Naive B cell (primary cell): Measurements from ENCODE around the gene TCFL5. TPM values are rescaled to one million over a fixed set of nuclear protein-coding genes. Genes with fewer than 3 reads are reported as not detected.
"Not testable (repeated sequence)": the region's sequence is repeated elsewhere in the genome, so short reads cannot be mapped to it uniquely, and the experiment has no call there.

Experiments
- ATAC-seq, 2 donors: fragments of 150-1000 bp; cut with Tn5 transposase; 2 replicates each; pipeline ENCODE4 v1.10.0; 2021; ENCODE audit warnings: low read depth in 2 of 2, mild to moderate bottlenecking in 2 of 2, moderate library complexity in 2 of 2
- DNase-seq: peaks from one replicate; pipeline ENCODE4 v3.0.0; 2022
- H3K27ac Mint-ChIP-seq, 6 donors: one replicate each; pipeline ENCODE4 v1.8.0; 2020 to 2022; ENCODE audit warnings: mild to moderate bottlenecking in 6 of 6, mixed read lengths in 6 of 6, moderate library complexity in 5 of 6, inconsistent platforms in 2 of 6
- H3K27me3 Mint-ChIP-seq, 3 donors: one replicate each; pipeline ENCODE4 v1.8.0; 2021 to 2022; ENCODE audit warnings: mixed read lengths in 3 of 3, mild to moderate bottlenecking in 1 of 3
- H3K36me3 Mint-ChIP-seq, 2 donors: one replicate each; pipeline ENCODE4 v1.8.0; 2020 to 2022; ENCODE audit warnings: mixed read lengths in 2 of 2, inconsistent platforms in 1 of 2, mild to moderate bottlenecking in 1 of 2
- H3K4me1 Mint-ChIP-seq, 3 donors: one replicate each; pipeline ENCODE4 v1.8.0; 2020 to 2022; ENCODE audit warnings: mixed read lengths in 3 of 3, inconsistent platforms in 1 of 3, mild to moderate bottlenecking in 1 of 3, moderate library complexity in 1 of 3
- H3K4me3 Mint-ChIP-seq, 8 donors: one replicate each; pipeline ENCODE4 v1.8.0; 2020 to 2022; ENCODE audit warnings: mild to moderate bottlenecking in 8 of 8, mixed read lengths in 8 of 8, moderate library complexity in 8 of 8, inconsistent platforms in 2 of 8
- H3K9me3 Mint-ChIP-seq, 7 donors: one replicate each; pipeline ENCODE4 v1.8.0; 2020 to 2022; ENCODE audit warnings: mixed read lengths in 7 of 7, mild to moderate bottlenecking in 5 of 7, inconsistent platforms in 2 of 7, moderate library complexity in 1 of 7
- polyA plus RNA-seq, 6 donors: library from polyadenylated mRNA; unstranded; fragments of 300-500 nt; fragmentation: Illumina TruSeq; gene quantifications; one replicate each; pipeline ENCODE4 v1.2.3, GENCODE V29; 2021; ENCODE audit warnings: low read depth in 6 of 6

The TCFL5 gene
- polyA plus RNA-seq, 6 donors from 2014 or later: 0.51 to 2.0 (median 1.2) TPM

DNA sequence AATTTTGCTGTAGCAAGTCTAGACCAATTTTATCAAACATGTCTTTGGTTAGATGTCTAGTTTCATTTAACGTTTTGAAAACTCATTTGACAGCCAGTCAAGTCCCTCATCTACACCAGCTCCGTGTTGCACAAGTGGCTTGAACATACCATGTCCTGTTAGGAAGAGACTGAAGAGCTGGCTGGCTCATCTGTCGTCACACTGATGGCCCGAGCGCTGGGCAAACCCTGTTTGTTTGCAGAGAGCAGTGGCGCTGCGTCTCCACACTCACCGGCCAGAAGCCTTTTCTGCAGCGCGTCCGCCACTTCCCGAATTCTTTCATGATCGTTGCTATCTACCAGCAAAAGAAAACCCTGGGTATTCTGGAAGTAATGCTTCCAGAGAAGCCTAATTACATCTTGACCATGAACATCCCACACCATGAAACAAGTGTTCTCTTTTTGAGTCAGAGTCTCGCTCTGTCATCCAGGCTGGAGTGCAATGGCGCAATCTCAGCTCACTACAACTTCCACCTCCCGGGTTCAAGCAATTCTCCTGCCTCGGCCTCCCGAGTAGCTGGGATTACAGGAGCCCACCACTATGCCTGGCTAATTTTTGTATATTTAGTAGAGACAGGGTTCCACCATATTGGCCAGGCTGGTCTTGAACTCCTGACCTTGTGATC, 10.7 kb upstream of the TCFL5 start:
- H3K27ac Mint-ChIP-seq: no peak overlapping the region
- no peak overlapping the region for H3K4me3 Mint-ChIP-seq
- H3K27me3 Mint-ChIP-seq: peaks cover 5 to 25% (median 13%) of the 10 kb centered on the region in 3 donors
- no peak for DNase-seq
- H3K9me3 Mint-ChIP-seq: no peaks in the 10 kb centered on the region
- ATAC-seq: no peak
- H3K36me3 Mint-ChIP-seq: no peaks in the 10 kb centered on the region
- peaks cover 10 to 18% (median 12%) of the 10 kb centered on the region in 3 donors for H3K4me1 Mint-ChIP-seq

DNA sequence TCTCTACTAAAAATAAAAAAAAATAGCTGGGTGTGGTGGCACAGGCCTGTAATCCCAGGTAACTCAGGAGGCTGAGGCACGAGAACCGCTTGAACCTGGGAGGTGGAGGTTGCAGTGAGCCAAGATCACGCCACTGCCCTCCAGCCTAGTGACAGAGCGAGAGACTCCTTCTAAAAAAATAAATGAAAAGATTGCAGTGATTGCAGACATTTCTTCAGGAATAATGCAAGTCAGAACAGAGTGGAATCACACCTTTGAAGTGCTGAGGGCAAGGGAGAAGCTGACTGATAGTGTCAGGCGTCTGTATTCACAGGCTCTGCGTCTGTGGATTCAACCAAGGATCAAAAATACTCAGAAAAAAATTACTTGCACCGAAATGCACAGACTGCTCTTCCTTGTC, 2.6 kb upstream of the TCFL5 start:
- ATAC-seq (no peak), DNase-seq (no peak)
- H3K27me3 Mint-ChIP-seq: no peaks in the 10 kb centered on the region
- H3K4me1 Mint-ChIP-seq: peaks cover 9 to 11% (median 10%) of the 10 kb centered on the region in 3 donors
- H3K9me3 Mint-ChIP-seq: peaks cover 0 to 6% (median 3%) of the 10 kb centered on the region in 7 donors
- H3K36me3 Mint-ChIP-seq: no peaks in the 10 kb centered on the region
- peak overlapping the region in 1 of 8 donors; percentile 21 for H3K4me3 Mint-ChIP-seq
- peak overlapping the region in 1 of 6 donors; percentile 38 for H3K27ac Mint-ChIP-seq

DNA sequence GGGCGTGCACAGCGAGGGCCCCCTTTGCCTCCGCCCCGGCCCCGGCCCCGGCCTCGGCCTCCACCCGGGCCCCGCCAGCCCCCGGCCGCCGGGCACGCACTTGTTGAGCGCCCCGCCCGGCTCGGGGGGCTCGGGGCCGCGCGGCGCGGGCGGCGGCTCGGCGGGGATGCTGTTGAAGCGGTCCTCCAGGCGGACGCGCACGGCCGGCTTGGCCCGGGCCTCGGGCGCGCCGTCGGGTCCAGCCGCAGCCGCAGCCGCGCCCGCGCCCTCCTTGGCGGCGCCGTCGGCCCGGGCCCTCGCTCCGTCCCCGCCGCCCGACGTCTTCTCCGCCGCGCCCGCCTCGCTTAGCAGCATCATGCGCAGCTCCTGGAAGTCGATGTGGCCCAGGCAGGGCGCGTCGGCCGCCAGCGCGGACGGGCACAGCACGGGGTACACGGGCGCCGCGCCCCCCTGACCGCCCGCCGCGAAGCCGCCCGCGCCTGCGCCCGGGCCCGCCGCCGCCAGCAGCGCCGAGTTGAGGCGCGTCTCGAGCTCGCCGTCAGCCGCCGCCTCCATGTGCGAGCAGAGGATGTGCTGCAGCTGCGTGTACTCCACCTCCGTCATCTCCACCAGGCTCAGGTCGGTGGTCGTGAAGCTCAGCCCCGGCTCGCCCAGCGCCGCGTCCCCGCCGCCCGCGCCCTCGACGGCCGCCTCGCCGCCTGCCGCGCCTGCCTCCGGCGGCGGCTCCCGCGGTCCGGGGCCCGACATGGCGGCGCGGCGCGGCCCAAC, 514 bp downstream of the TCFL5 start:
- Mint-ChIP-seq H3K9me3 (peaks cover 0 to 6% (median 3%) of the 10 kb centered on the region in 7 donors), H3K27me3 (peaks cover 0 to 5% (median 4%) of the 10 kb centered on the region in 3 donors), H3K27ac (peak overlapping the region in 1 of 6 donors; percentile 62), H3K36me3 (peaks cover 6 to 17% of the 10 kb centered on the region in 2 donors), H3K4me3 (peak overlapping the region in 4 of 8 donors; percentile 30 to 60 (median 45)), H3K4me1 (peaks cover 15 to 17% (median 16%) of the 10 kb centered on the region in 3 donors)
- ATAC-seq: peak; percentile 37 to 38
- peak; percentile 56 for DNase-seq

DNA sequence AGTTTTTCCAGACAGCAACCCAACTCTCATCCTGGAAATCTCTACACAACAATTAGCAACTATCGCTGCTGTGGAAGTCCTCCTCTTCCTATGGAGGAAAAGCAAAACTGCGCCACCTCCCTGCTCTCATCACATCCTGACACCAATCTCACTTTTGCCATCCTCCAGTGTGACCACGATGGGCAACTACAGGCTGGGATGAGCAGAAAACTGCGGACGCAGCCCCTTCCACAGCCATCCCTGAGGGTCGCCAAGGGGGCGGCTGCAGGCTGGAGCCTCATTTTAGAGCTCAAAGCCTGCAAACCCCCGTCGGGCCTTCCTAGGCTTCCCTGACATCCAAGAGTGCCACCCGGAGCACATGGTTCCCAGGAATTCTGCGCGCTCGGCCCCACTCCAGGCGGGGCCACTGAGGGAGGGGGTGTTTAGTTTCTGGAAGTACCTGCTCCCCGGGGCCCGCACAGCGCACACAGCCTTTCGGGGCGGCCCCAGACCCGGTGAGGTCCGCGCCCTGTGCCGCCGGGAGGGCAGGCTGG, 1.2 kb downstream of the TCFL5 start:
- H3K4me1 Mint-ChIP-seq: peaks cover 15 to 17% (median 16%) of the 10 kb centered on the region in 3 donors
- H3K4me3 Mint-ChIP-seq: peak overlapping the region; percentile 51 to 87 (median 72)
- DNase-seq (no peak), ATAC-seq (no peak)
- peak overlapping the region in 1 of 6 donors; percentile 72 for H3K27ac Mint-ChIP-seq
- H3K9me3 Mint-ChIP-seq: peaks cover 0 to 6% (median 3%) of the 10 kb centered on the region in 7 donors
- peaks cover 0 to 5% (median 4%) of the 10 kb centered on the region in 3 donors for H3K27me3 Mint-ChIP-seq
- peaks cover 6 to 17% of the 10 kb centered on the region in 2 donors for H3K36me3 Mint-ChIP-seq

DNA sequence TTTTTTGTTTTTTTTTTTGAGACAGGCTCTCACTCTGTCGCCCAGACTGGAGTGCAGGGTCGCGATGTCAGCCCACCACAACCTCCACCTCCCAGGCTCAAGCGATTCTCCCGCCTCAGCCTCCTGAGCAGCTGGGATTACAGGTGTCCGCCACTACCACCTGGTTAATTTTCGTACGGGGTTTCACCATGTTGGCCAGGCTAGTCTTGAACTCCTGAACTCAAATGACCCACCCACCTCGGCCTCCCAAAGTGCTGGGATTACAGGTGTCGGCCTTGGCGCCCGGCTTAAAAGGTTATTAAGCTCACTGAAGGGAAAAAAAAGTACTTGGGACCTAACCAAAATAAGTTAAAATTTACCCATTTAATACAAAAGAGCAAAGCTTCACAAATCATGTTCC, 1.9 kb downstream of the TCFL5 start:
- H3K36me3 Mint-ChIP-seq: peaks cover 6 to 17% of the 10 kb centered on the region in 2 donors
- H3K27ac Mint-ChIP-seq: peak overlapping the region in 1 of 6 donors; percentile 74
- peak overlapping the region; percentile 41 to 87 (median 64) for H3K4me3 Mint-ChIP-seq
- H3K27me3 Mint-ChIP-seq: peaks cover 0 to 5% (median 4%) of the 10 kb centered on the region in 3 donors
- H3K9me3 Mint-ChIP-seq: peaks cover 0 to 6% (median 3%) of the 10 kb centered on the region in 7 donors
- H3K4me1 Mint-ChIP-seq: peaks cover 15 to 17% (median 16%) of the 10 kb centered on the region in 3 donors
- DNase-seq (no peak), ATAC-seq (no peak)

DNA sequence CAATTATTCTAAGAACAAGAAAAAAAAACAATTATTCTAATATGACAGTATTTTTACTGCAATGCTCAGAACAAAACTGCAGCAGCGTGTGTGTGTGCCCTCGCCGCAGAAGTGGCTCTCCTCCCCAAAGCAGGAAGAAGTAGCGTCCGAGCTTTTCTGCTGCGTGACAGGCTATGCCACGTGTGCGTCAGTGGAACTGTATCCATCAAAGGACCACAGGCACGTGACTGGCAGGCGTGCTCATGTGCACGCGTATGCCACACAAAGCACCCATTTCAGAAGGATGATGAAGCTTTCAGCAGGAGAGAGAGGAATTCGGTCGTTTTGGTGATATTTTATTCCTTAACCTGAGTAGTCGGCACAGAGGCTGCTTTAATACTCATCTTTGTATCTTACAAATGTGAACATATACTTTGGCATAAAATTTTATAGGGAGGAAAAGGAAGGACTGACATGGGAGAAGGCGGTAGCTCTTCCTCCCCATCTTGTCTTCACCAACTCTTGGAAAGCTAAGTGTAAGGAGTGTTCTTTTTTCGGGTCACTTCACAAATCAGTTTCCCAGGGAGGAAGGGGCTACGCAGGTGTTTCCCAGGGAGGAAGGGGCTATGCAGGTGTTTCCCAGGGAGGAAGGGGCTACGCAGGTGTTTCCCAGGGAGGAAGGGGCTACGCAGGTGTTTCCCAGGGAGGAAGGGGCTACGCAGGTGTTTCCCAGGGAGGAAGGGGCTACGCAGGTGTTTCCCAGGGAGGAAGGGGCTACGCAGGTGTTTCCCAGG, 3.4 kb downstream of the TCFL5 start:
- Mint-ChIP-seq H3K27ac (peak overlapping the region in 1 of 6 donors; percentile 52), H3K9me3 (peaks cover 0 to 6% (median 3%) of the 10 kb centered on the region in 7 donors)

DNA sequence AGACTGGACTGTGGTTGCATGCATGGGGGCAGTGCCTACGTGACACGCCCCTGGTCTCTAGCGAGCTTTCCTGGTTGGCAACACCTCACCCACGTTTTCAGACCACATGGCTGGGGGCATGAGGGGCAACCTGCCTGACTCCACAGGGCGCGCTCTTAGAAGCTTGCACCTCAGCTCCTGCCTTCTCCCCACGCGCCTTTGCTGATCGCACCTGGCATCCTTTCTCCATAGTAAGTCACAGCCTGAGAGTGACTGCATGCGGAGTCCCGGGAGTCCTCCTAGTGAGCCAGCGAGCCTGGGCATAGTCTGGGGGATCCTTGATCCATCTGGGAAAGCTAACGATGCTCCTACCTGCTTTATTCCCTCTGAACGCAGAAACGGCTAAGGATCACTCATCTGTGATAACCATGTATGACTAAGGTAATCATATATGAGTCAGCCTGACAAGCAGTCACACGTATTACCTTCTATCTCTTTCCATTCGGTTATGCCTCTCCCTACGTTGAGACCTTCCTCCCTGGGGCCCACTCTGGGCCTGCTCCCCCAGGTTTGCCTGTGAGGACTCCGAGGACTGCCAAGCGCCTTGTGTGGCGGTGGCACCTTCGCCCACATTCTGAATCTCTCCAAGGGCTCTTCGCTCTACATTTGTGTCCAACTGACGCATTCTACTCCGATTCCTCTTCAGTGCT, 4.5 kb downstream of the TCFL5 start:
- Mint-ChIP-seq H3K9me3 (peaks cover 0 to 2% (median 0%) of the 10 kb centered on the region in 7 donors), H3K27ac (no peak overlapping the region), H3K4me3 (no peak overlapping the region), H3K36me3 (peaks cover 17 to 18% of the 10 kb centered on the region in 2 donors), H3K4me1 (peaks cover 11 to 20% (median 13%) of the 10 kb centered on the region in 3 donors), H3K27me3 (peaks cover 0 to 5% (median 4%) of the 10 kb centered on the region in 3 donors)
- DNase-seq: no peak
- no peak for ATAC-seq

More for the DNA sequence above, 3.4 kb downstream of the TCFL5 start:
- Mint-ChIP-seq H3K4me3 (peak overlapping the region in 3 of 8 donors; percentile 32 to 57 (median 43)), H3K27me3 (peaks cover 0 to 5% (median 4%) of the 10 kb centered on the region in 3 donors), H3K4me1 (peaks cover 15 to 17% (median 16%) of the 10 kb centered on the region in 3 donors), H3K36me3 (peaks cover 11 to 17% of the 10 kb centered on the region in 2 donors)
- no peak for ATAC-seq
- no peak for DNase-seq

DNA sequence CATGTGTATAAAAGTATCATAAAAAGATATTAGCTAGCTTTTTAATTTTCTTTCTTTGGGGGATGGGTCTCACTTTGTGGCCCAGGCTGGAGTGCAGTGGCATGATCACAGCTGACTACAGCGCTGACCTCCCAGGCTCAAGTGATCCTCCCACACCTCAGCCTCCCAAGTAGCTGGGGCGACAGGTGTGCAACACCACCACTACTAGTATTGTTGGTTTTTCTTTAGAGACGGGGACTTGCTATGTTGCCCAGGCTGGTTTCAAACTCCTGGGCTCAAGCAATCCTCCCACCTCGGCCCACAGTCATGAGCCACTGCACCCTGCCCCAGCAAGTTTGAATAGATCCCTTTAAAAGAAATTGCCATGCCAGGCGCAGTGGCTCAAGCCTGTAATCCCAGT, 6.5 kb downstream of the TCFL5 start:
- Mint-ChIP-seq H3K4me1 (peaks cover 5 to 16% (median 7%) of the 10 kb centered on the region in 3 donors), H3K4me3 (no peak overlapping the region), H3K9me3 (no peaks in the 10 kb centered on the region), H3K36me3 (peaks cover 17 to 18% of the 10 kb centered on the region in 2 donors), H3K27ac (no peak overlapping the region), H3K27me3 (peaks cover 0 to 5% (median 4%) of the 10 kb centered on the region in 3 donors)
- ATAC-seq: no peak
- no peak for DNase-seq

DNA sequence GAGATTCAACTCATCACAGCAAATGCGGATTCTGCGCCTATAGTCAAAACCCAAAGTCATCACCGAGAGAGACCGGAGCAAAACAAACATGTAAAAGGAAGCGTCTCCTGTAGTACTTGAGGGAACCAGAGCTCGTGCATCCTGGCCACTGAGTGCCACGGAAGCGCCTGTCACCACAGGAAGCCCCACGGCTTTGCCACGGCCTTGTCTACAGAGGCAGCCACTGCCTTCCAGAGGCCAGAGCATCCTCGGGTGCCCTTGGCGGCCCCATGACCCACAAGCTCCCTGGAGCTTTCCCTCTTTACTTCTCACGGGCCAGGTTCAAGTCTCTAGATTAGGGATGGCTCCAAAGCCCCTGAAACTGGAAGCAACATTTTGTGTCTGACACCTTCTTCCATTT, 7.5 kb downstream of the TCFL5 start:
- DNase-seq: no peak
- Mint-ChIP-seq H3K27me3 (peaks cover 0 to 5% (median 4%) of the 10 kb centered on the region in 3 donors), H3K36me3 (peaks cover 17 to 18% of the 10 kb centered on the region in 2 donors), H3K4me3 (no peak overlapping the region), H3K9me3 (no peaks in the 10 kb centered on the region), H3K4me1 (peaks cover 5 to 12% (median 6%) of the 10 kb centered on the region in 3 donors), H3K27ac (no peak overlapping the region)
- ATAC-seq: no peak

DNA sequence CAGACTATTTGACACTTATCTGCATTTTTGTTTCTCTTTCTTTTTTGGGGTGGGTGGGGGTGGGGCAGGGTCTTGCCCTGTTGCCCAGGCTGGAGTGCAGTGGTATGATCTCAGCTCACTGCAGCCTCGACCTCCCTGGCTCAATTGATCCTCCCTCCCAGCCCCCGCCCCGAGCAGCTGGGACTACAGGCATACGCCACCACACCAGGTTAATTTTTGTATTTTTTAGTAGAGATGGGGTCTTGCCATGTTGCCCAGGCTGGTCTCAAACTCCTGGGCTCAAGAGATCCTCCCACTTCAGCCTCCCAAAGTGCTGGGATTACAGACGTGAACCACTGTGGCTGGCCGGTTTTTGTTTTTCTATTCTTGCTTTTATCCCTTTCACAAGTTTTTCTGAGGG, 8.3 kb downstream of the TCFL5 start:
- H3K27me3 Mint-ChIP-seq, H3K9me3 Mint-ChIP-seq, ATAC-seq, H3K4me3 Mint-ChIP-seq, DNase-seq, H3K27ac Mint-ChIP-seq: not testable (repeated sequence)
- H3K36me3 Mint-ChIP-seq: peaks cover 16 to 18% of the 10 kb centered on the region in 2 donors
- H3K4me1 Mint-ChIP-seq: peaks cover 3 to 10% (median 7%) of the 10 kb centered on the region in 3 donors

DNA sequence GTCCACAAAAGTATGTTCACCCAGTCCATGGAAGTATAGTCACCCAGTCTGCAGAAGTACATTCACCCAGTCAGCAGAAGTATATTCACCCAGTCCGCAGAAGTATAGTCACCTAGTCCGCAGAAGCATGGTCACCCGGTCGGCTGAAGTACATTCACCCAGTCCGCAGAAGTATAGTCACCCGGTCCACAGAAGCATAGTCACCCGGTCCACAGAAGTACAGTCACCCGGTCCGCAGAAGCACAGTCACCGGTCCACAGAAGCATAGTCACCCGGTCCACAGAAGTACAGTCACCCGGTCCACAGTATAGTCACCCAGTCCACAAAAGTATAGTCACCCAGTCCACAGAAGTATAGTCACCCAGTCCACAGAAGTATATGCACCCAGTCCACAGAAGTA, 8.8 kb downstream of the TCFL5 start:
- peak overlapping the region in 1 of 8 donors; percentile 31 for H3K4me3 Mint-ChIP-seq
- peaks cover 11 to 18% of the 10 kb centered on the region in 2 donors for H3K36me3 Mint-ChIP-seq
- no peak overlapping the region for H3K27ac Mint-ChIP-seq
- H3K27me3 Mint-ChIP-seq: no peaks in the 10 kb centered on the region
- DNase-seq (no peak), ATAC-seq (no peak)
- H3K4me1 Mint-ChIP-seq: peaks cover 0 to 7% (median 3%) of the 10 kb centered on the region in 3 donors
- H3K9me3 Mint-ChIP-seq: no peaks in the 10 kb centered on the region

DNA sequence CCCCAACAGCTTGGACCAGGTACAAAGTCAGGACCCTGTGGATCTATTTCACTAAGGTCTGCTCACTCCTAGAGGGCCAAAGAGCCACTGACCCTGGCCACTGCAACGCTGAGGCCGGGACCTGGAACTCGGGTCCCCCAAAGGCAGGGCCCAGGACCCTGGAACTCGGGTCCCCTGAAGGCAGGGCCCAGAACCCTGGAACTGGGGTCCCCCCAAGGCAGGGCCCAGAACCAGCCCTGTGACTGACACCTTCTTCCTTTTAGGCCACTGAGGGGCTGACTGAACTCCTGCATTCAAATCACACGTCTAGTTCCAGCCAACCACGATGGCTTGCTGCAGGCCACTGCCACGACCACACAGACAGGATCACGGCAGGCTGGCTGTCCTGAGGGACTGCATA, 9.4 kb downstream of the TCFL5 start:
- peaks cover 0 to 7% (median 3%) of the 10 kb centered on the region in 3 donors for H3K4me1 Mint-ChIP-seq
- H3K36me3 Mint-ChIP-seq: peaks cover 5 to 16% of the 10 kb centered on the region in 2 donors
- DNase-seq (no peak), ATAC-seq (no peak)
- no peaks in the 10 kb centered on the region for H3K27me3 Mint-ChIP-seq
- no peak overlapping the region for H3K27ac Mint-ChIP-seq
- no peaks in the 10 kb centered on the region for H3K9me3 Mint-ChIP-seq
- peak overlapping the region in 1 of 8 donors; percentile 31 for H3K4me3 Mint-ChIP-seq
